ENCODE results near the gene LRRC8C.

LRRC8C gene

GRCh38 chr1:89640440-89640839 is 7.5 kb downstream of the LRRC8C start:
- H3K27ac Mint-ChIP-seq: no peak overlapping the region
- no peaks in the 10 kb centered on the region for H3K27me3 Mint-ChIP-seq
- ATAC-seq (no peak), DNase-seq (no peak)
- H3K4me1 Mint-ChIP-seq: peaks cover 82% of the 10 kb centered on the region
- H3K9me3 Mint-ChIP-seq: peaks cover 5 to 8% of the 10 kb centered on the region in 2 donors
- no peak overlapping the region for H3K4me3 Mint-ChIP-seq

- peaks cover 68% of the 10 kb centered on the region for H3K4me1 Mint-ChIP-seq
- H3K27ac Mint-ChIP-seq: peak overlapping the region in 1 of 2 donors; percentile 59
- ATAC-seq: no peak
- H3K9me3 Mint-ChIP-seq: peaks cover 9 to 15% of the 10 kb centered on the region in 2 donors
- no peak overlapping the region for H3K4me3 Mint-ChIP-seq
- no peak for DNase-seq
- no peaks in the 10 kb centered on the region for H3K27me3 Mint-ChIP-seq
Observed at GRCh38 chr1:89641781-89642180, 8.9 kb downstream of the LRRC8C start.

DNA sequence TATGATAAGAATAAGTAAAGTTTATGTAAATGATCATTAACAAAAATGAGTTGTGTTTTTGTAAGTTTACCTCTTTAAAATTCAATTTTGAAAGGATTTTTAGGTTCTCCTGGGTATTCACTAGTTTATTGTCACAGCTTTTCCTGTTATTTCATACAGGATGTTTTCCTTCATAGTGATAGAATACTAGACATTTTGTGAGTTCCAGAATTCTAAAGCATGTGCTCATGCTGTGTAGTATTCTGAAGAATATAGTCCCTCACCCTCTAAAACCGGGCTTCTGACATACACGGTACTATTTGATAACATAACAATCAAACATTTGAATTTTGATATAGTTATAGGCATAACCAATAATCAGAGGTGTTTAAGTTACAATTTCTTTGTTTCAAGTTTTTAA is 10.7 kb downstream of the LRRC8C start:
- H3K27me3 Mint-ChIP-seq: no peaks in the 10 kb centered on the region

DNA sequence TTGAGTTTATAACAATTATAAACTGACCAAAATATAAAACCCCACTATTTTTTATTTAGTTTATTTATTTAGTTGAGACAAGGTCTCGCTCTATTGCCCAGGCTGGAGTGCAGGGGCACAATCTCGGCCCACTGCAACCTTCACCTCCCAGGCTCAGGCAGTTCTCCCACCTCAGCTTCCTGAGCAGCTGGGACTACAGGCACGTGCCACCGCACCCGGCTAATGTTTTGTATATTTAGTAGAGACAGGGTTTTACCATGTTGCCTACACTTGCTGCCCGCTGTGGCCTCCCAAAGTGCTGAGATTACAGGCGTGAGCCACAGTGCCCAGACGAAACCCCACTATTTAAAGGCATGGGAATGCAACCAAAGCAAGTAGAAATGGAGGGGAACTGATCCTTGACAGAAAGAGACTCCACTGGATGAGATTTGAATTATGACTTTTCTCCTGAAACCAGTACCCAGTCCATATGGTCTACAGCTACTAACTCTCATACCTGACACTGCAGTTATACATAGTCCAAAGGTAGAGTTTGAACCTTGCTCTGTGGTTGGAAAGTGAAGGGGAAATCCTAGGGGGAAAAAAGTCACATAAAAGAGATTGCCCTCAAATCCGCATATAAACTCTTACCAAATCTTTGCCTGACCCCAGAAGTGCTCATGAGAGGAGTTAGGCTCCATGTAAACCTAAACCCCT is 11.3 kb downstream of the LRRC8C start:
- DNase-seq: no peak
- Mint-ChIP-seq H3K27me3 (no peaks in the 10 kb centered on the region), H3K27ac (no peak overlapping the region), H3K9me3 (peaks cover 12 to 15% of the 10 kb centered on the region in 2 donors), H3K4me1 (peaks cover 57% of the 10 kb centered on the region), H3K4me3 (no peak overlapping the region)
- ATAC-seq: no peak

More for the DNA sequence above, 10.7 kb downstream of the LRRC8C start:
- no peak for DNase-seq
- Mint-ChIP-seq H3K27ac (peak overlapping the region in 1 of 2 donors; percentile 13), H3K4me1 (peaks cover 55% of the 10 kb centered on the region), H3K4me3 (no peak overlapping the region), H3K9me3 (peaks cover 12 to 15% of the 10 kb centered on the region in 2 donors)
- no peak for ATAC-seq

GRCh38 chr1:89646259-89646658 is 13.3 kb downstream of the LRRC8C start:
- Mint-ChIP-seq H3K27me3 (no peaks in the 10 kb centered on the region), H3K4me1 (peaks cover 61% of the 10 kb centered on the region), H3K9me3 (peaks cover 12 to 15% of the 10 kb centered on the region in 2 donors), H3K27ac (no peak overlapping the region), H3K4me3 (no peak overlapping the region)
- ATAC-seq (no peak), DNase-seq (no peak)

DNA sequence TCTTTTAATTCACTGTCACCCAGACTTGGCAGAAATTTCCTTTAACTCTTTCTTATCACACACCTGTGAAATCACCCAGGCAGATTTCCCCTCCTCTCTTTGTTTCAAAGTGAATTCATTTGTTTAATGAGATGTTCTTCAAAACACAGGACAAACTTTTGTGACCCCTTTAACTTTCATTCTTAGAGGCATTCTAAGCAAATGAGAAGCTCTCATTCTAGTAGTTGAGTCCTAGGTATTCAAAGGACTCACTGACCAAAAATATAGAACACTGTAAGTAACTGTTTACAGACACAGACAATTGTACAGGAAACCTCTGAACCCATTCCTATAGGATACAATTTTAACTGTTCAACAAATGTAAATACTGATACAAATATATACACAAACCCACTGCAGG is 16.9 kb downstream of the LRRC8C start:
- Mint-ChIP-seq H3K27ac (peak overlapping the region in 1 of 2 donors; percentile 86), H3K4me1 (peaks cover 71% of the 10 kb centered on the region), H3K27me3 (no peaks in the 10 kb centered on the region), H3K9me3 (peaks cover 12 to 13% of the 10 kb centered on the region in 2 donors), H3K4me3 (peak overlapping the region; percentile 20 to 54)
- DNase-seq (no peak), ATAC-seq (peak; percentile 39)

DNA sequence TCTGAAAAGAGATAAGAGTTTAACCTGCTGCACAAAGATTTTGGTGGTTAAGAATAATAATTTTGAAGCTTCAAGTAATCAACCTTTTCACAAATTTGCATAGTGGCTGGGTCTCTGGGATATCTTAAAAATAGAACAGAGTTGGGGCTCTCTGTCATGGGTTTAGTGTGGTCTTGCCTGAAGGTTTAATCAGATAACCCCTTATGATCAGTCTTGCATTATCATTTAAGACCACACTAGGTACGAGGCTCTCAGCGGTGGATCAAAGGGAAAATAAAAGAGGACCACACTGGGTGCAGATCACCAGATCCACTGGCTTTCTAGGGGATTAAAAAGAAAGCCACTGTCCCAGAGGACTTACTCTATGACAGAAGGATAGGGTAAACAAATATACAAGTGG is 19.5 kb downstream of the LRRC8C start:
- peak overlapping the region in 1 of 2 donors; percentile 90 for H3K27ac Mint-ChIP-seq
- H3K27me3 Mint-ChIP-seq: no peaks in the 10 kb centered on the region
- H3K9me3 Mint-ChIP-seq: peaks cover 0 to 7% of the 10 kb centered on the region in 2 donors
- H3K4me3 Mint-ChIP-seq: peak overlapping the region; percentile 57 to 75
- H3K4me1 Mint-ChIP-seq: peaks cover 89% of the 10 kb centered on the region
- no peak for DNase-seq
- peak; percentile 59 for ATAC-seq

DNA sequence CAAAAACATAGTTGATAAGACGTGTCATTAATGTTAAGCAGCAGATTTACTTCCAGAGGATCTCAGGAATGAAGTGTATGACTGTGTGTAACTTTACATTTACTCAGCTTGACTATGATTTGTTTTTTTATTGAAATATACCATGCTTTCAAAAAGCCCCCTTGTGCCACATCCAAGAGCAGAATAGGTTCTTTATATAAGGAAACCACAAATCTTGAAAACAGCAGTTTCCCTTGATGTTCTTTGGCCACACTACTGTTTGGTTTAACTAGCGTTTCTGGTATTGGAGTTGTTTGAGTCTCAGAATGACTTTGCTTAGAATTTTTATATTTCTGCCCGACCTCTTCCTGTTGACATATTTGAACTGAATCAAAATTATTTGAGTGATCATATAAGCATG is 25.0 kb downstream of the LRRC8C start:
- DNase-seq (peak; percentile 45 to 46), ATAC-seq (peak; percentile 91)
- H3K27me3 Mint-ChIP-seq: no peaks in the 10 kb centered on the region
- H3K9me3 Mint-ChIP-seq: peaks cover 7 to 9% of the 10 kb centered on the region in 2 donors
- peaks cover 92% of the 10 kb centered on the region for H3K4me1 Mint-ChIP-seq
- peak overlapping the region; percentile 50 to 55 for H3K4me3 Mint-ChIP-seq
- H3K27ac Mint-ChIP-seq: peak overlapping the region; percentile 75 to 78

GRCh38 chr1:89659322-89660081 is 26.6 kb downstream of the LRRC8C start:
- Mint-ChIP-seq H3K4me1 (peaks cover 86% of the 10 kb centered on the region), H3K9me3 (peaks cover 9 to 15% of the 10 kb centered on the region in 2 donors), H3K4me3 (peak overlapping the region; percentile 36 to 81), H3K27me3 (no peaks in the 10 kb centered on the region), H3K27ac (peak overlapping the region; percentile 68 to 75)
- DNase-seq (no peak), ATAC-seq (peak; percentile 47)

GRCh38 chr1:89660224-89661061 is 27.5 kb downstream of the LRRC8C start:
- peak overlapping the region; percentile 19 to 81 for H3K4me3 Mint-ChIP-seq
- H3K4me1 Mint-ChIP-seq: peaks cover 85% of the 10 kb centered on the region
- no peak for ATAC-seq

GRCh38 chr1:89665941-89666340 is 33.0 kb downstream of the LRRC8C start:
- H3K4me3 Mint-ChIP-seq: no peak overlapping the region
- H3K9me3 Mint-ChIP-seq: peaks cover 9 to 10% of the 10 kb centered on the region in 2 donors
- ATAC-seq (no peak), DNase-seq (no peak)
- H3K27me3 Mint-ChIP-seq: no peaks in the 10 kb centered on the region
- H3K4me1 Mint-ChIP-seq: peaks cover 87% of the 10 kb centered on the region
- H3K27ac Mint-ChIP-seq: no peak overlapping the region

More at GRCh38 chr1:89660224-89661061, 27.5 kb downstream of the LRRC8C start:
- DNase-seq: no peak
- Mint-ChIP-seq H3K27ac (peak overlapping the region; percentile 68 to 75), H3K9me3 (peaks cover 9 to 13% of the 10 kb centered on the region in 2 donors), H3K27me3 (no peaks in the 10 kb centered on the region)

DNA sequence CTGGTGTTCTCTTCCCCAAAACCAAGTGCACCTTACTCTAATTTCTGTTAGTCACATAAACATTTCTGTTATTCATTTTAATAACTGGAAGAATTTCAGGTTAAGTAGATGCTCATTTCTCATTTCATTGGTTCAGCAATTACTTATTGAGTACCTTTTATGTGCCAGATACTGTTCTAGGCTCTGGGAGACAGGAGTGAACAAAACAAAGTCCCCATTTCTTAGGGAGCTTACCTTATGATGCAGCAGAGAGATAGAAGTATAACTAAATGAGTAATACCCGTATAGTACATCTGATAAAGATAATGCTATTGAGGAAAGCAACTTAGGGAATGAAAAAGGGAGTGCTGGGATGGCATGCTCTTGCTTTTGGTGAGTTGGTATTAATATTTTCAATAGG is 33.7 kb downstream of the LRRC8C start:
- ATAC-seq (peak; percentile 52), DNase-seq (no peak)
- Mint-ChIP-seq H3K4me3 (peak overlapping the region in 1 of 2 donors; percentile 40), H3K27me3 (no peaks in the 10 kb centered on the region), H3K27ac (no peak overlapping the region), H3K9me3 (peaks cover 8 to 10% of the 10 kb centered on the region in 2 donors), H3K4me1 (peaks cover 87% of the 10 kb centered on the region)

DNA sequence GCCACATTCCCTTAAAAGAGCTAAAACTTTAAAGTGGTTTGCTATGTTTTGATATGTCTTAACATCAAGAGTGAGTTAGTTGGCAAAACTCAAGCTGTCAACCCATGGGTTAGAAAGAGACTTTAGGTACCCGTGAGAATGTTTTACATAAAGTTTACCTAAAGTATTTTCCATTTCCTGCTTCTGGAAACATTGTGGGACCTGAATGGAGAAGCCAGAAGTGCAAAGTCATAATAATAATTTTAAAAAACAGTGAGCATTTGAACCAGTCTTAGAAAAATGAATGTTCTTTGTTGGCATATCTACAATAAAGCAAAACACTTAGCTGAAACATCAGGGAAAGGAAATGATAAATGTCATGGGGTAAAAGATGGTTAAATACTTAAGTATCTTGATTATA is 34.8 kb downstream of the LRRC8C start:
- Mint-ChIP-seq H3K4me3 (peak overlapping the region in 1 of 2 donors; percentile 3), H3K9me3 (peaks cover 0 to 10% of the 10 kb centered on the region in 2 donors), H3K27me3 (no peaks in the 10 kb centered on the region), H3K4me1 (peaks cover 89% of the 10 kb centered on the region), H3K27ac (no peak overlapping the region)
- ATAC-seq (no peak), DNase-seq (no peak)

- H3K27ac Mint-ChIP-seq: no peak overlapping the region
- no peak overlapping the region for H3K4me3 Mint-ChIP-seq
- peaks cover 96% of the 10 kb centered on the region for H3K4me1 Mint-ChIP-seq
Observed at GRCh38 chr1:89668961-89669360, 36.0 kb downstream of the LRRC8C start.

DNA sequence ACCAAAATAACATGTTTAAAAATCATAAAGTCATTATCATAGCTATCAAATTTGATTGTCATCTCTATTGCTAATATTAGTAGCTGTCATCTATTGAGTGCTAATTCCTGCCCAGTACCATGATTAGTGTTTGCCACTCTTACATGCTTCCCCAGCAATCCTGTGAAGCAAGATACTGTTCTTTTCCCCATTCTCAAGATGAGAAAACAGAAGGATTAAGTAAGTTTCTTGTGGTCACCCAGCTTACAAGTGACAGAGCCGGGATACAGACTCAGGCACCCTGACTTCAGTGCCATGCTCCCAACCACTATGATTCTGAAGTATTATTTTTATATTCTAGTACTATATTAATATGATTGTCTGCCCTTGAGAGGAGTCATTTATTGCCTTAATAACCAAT is 36.5 kb downstream of the LRRC8C start:
- H3K4me3 Mint-ChIP-seq: peak overlapping the region in 1 of 2 donors; percentile 39
- peak overlapping the region in 1 of 2 donors; percentile 93 for H3K27ac Mint-ChIP-seq
- no peak for DNase-seq
- peaks cover 96% of the 10 kb centered on the region for H3K4me1 Mint-ChIP-seq
- peaks cover 0 to 2% of the 10 kb centered on the region in 2 donors for H3K9me3 Mint-ChIP-seq
- no peak for ATAC-seq
- H3K27me3 Mint-ChIP-seq: no peaks in the 10 kb centered on the region

More at GRCh38 chr1:89668961-89669360, 36.0 kb downstream of the LRRC8C start:
- peaks cover 0 to 7% of the 10 kb centered on the region in 2 donors for H3K9me3 Mint-ChIP-seq
- no peaks in the 10 kb centered on the region for H3K27me3 Mint-ChIP-seq
- DNase-seq: no peak
- ATAC-seq: no peak

All from stimulated activated naive CD8-positive, alpha-beta T cell treated with anti-CD3 and anti-CD28 coated beads, Interleukin-15, amount 100 ng/mL, for 72 hours (primary cell).